ENCODE measurements around the gene TNS1. TPM values are rescaled to one million over a fixed set of nuclear protein-coding genes. Genes with fewer than 3 reads are reported as not detected.
A peak's percentile ranks its signal among the peaks of the same experiment; 100 is the strongest.

Gene TNS1
- total RNA-seq, 1 donor from 2014 or later: 1.6 TPM

- FAIRE-seq: no peak
- DNase-seq (ENCODE audit: low read depth): peak; percentile 95
- no peak for TF ChIP-seq CTCF (IDR thresholded peaks at IDR 0.05; ENCODE audit: insufficient read depth, low read length, severe bottlenecking)
- no peak overlapping the region for H3K4me3 ChIP-seq (ENCODE audit: low read depth, low read length)
- H3K36me3 ChIP-seq (ENCODE audit: control insufficient read depth, insufficient read depth, low read length): no peaks in the 10 kb centered on the region
- no peaks in the 10 kb centered on the region for H3K27me3 ChIP-seq (ENCODE audit: control insufficient read depth, insufficient read depth, low read length)
Observed at GRCh38 chr2:217993138-217993537, 9.7 kb downstream of the TNS1 start.

- Histone ChIP-seq H3K36me3 (ENCODE audit: control insufficient read depth, insufficient read depth, low read length) (no peaks in the 10 kb centered on the region), H3K4me3 (ENCODE audit: low read depth, low read length) (no peak overlapping the region), H3K27me3 (ENCODE audit: control insufficient read depth, insufficient read depth, low read length) (no peaks in the 10 kb centered on the region)
- DNase-seq (ENCODE audit: low read depth) (no peak), FAIRE-seq (no peak)
- no peak for TF ChIP-seq CTCF (IDR thresholded peaks at IDR 0.05; ENCODE audit: insufficient read depth, low read length, severe bottlenecking)
Observed at GRCh38 chr2:217992061-217992460, 10.7 kb downstream of the TNS1 start.

GRCh38 chr2:217990791-217991465 is 11.9 kb downstream of the TNS1 start:
- Histone ChIP-seq H3K4me3 (ENCODE audit: low read depth, low read length) (no peak overlapping the region), H3K27me3 (ENCODE audit: control insufficient read depth, insufficient read depth, low read length) (no peaks in the 10 kb centered on the region), H3K36me3 (ENCODE audit: control insufficient read depth, insufficient read depth, low read length) (no peaks in the 10 kb centered on the region)
- no peak for DNase-seq (ENCODE audit: low read depth)
- no peak for TF ChIP-seq CTCF (IDR thresholded peaks at IDR 0.05; ENCODE audit: insufficient read depth, low read length, severe bottlenecking)
- no peak for FAIRE-seq

- Histone ChIP-seq H3K36me3 (ENCODE audit: control insufficient read depth, insufficient read depth, low read length) (no peaks in the 10 kb centered on the region), H3K4me3 (ENCODE audit: low read depth, low read length) (no peak overlapping the region), H3K27me3 (ENCODE audit: control insufficient read depth, insufficient read depth, low read length) (no peaks in the 10 kb centered on the region)
- TF ChIP-seq CTCF (IDR thresholded peaks at IDR 0.05; ENCODE audit: insufficient read depth, low read length, severe bottlenecking): no peak
- DNase-seq (ENCODE audit: low read depth) (no peak), FAIRE-seq (no peak)
Observed at GRCh38 chr2:217990389-217990788, 12.4 kb downstream of the TNS1 start.

- no peak for TF ChIP-seq CTCF (IDR thresholded peaks at IDR 0.05; ENCODE audit: insufficient read depth, low read length, severe bottlenecking)
- H3K4me3 ChIP-seq (ENCODE audit: low read depth, low read length): no peak overlapping the region
- no peak for FAIRE-seq
- H3K27me3 ChIP-seq (ENCODE audit: control insufficient read depth, insufficient read depth, low read length): no peaks in the 10 kb centered on the region
- H3K36me3 ChIP-seq (ENCODE audit: control insufficient read depth, insufficient read depth, low read length): no peaks in the 10 kb centered on the region
- no peak for DNase-seq (ENCODE audit: low read depth)
Observed at GRCh38 chr2:217989221-217989948, 13.4 kb downstream of the TNS1 start.
